Urinary bladder (tissue), 4 donors: ENCODE measurements around the gene PIANP. TPM values are rescaled to one million over a fixed set of nuclear protein-coding genes. Genes with fewer than 3 reads are reported as not detected.
"Not testable (repeated sequence)": the region's sequence is repeated elsewhere in the genome, so short reads cannot be mapped to it uniquely, and the experiment has no call there.

Experiments
- DNase-seq: peaks from one replicate; pipeline ENCODE4 v3.0.0-alpha.2; 2015; ENCODE audit errors: extremely low spot score
- H3K27ac ChIP-seq: one replicate; pipeline ENCODE4 v1.5.1; 2013; ENCODE audit warnings: low read depth, mild to moderate bottlenecking, moderate library complexity
- H3K36me3 ChIP-seq: one replicate; pipeline ENCODE4 v1.6.1; 2013; ENCODE audit warnings: mild to moderate bottlenecking, moderate library complexity; ENCODE audit not compliant: insufficient read depth
- H3K4me1 ChIP-seq: one replicate; pipeline ENCODE4 v1.6.1; 2013; ENCODE audit warnings: mild to moderate bottlenecking, moderate library complexity; ENCODE audit not compliant: insufficient read depth
- H3K4me3 ChIP-seq: one replicate; pipeline ENCODE4 v1.5.1; 2013; ENCODE audit warnings: low read depth, low read length
- WGBS: extraction: QIAGEN DNeasy Blood & Tissue Kit; methylation state at CpG from one replicate; pipeline ENCODE4 v1.1.7; 2013; 5-methylcytosine and 5-hydroxymethylcytosine counted together
- polyA plus RNA-seq: library from polyadenylated mRNA; stranded (reverse); fragments of 200-250 nt; gene quantifications from one replicate; pipeline ENCODE4 v1.2.3, GENCODE V29; 2013
- total RNA-seq: library from RNA; depleted of rRNA; stranded (reverse); fragments of >200 nt; gene quantifications from one replicate; pipeline ENCODE4 v1.2.3, GENCODE V29; 2014
- donor health status: healthy with polysubstance abuse.
- donor health status: healthy.

The PIANP gene
- total and polyA plus RNA-seq, 2 donors: 1.1 to 11.4 TPM

- 15% methylated on average over 10 of the region's 10 CpGs for WGBS
- H3K36me3 ChIP-seq: no peaks in the 10 kb centered on the region
- no peaks in the 10 kb centered on the region for H3K4me1 ChIP-seq
- no peak for DNase-seq
- peak overlapping the region; percentile 70 for H3K27ac ChIP-seq
- peak overlapping the region; percentile 57 for H3K4me3 ChIP-seq
Observed at GRCh38 chr12:6724409-6724797, 23.8 kb upstream of the PIANP start.

GRCh38 chr12:6723607-6724408 is 23.2 kb upstream of the PIANP start, which contains the start of gene COPS7A:
COPS7A (plus strand) TSS chr12:6724046; CDS start chr12:6724657, 611 bp downstream.
- Histone ChIP-seq H3K36me3 (no peaks in the 10 kb centered on the region), H3K27ac (peak within 1 kb of the TSS; percentile 75), H3K4me3 (peak within 1 kb of the TSS; percentile 57), H3K4me1 (no peaks in the 10 kb centered on the region)
- DNase-seq: peak; percentile 96
- under 1% methylated on average over 49 of the region's 49 CpGs for WGBS

GRCh38 chr12:6722863-6723262 is 22.2 kb upstream of the PIANP start:
- Histone ChIP-seq H3K4me3 (no peak overlapping the region), H3K4me1 (no peaks in the 10 kb centered on the region), H3K36me3 (peaks cover 2% of the 10 kb centered on the region), H3K27ac (no peak overlapping the region)
- 77% methylated on average over 3 of the region's 3 CpGs for WGBS
- no peak for DNase-seq

GRCh38 chr12:6716874-6717437 is 16.3 kb upstream of the PIANP start:
- 77% methylated on average over 8 of the region's 10 CpGs for WGBS
- no peak for DNase-seq
- Histone ChIP-seq H3K27ac (no peak overlapping the region), H3K4me1 (no peaks in the 10 kb centered on the region), H3K4me3 (no peak overlapping the region), H3K36me3 (peaks cover 2% of the 10 kb centered on the region)

- H3K4me1 ChIP-seq, DNase-seq, H3K4me3 ChIP-seq, H3K36me3 ChIP-seq, H3K27ac ChIP-seq: not testable (repeated sequence)
- whole genome bisulfite sequencing: 89% methylated on average over 23 of the region's 41 CpGs
Observed at GRCh38 chr12:6716031-6716873, 15.6 kb upstream of the PIANP start.

- 75% methylated on average over 16 of the region's 16 CpGs for WGBS
- no peak overlapping the region for H3K27ac ChIP-seq
Observed at GRCh38 chr12:6708960-6709394, 8.4 kb upstream of the PIANP start.

GRCh38 chr12:6708351-6708750 is 7.7 kb upstream of the PIANP start:
- not testable (repeated sequence) for H3K36me3 ChIP-seq, H3K4me1 ChIP-seq, DNase-seq, H3K27ac ChIP-seq, H3K4me3 ChIP-seq
- 93% methylated on average over 21 of the region's 21 CpGs for WGBS

More at GRCh38 chr12:6708960-6709394, 8.4 kb upstream of the PIANP start:
- Histone ChIP-seq H3K36me3 (no peaks in the 10 kb centered on the region), H3K4me3 (no peak overlapping the region), H3K4me1 (no peaks in the 10 kb centered on the region)
- DNase-seq: no peak

- no peak overlapping the region for H3K27ac ChIP-seq
- peaks cover 1% of the 10 kb centered on the region for H3K4me1 ChIP-seq
- 15% methylated on average over 10 of the region's 10 CpGs for WGBS
- no peak for DNase-seq
- no peaks in the 10 kb centered on the region for H3K36me3 ChIP-seq
- no peak overlapping the region for H3K4me3 ChIP-seq
Observed at GRCh38 chr12:6703631-6704030, 3.0 kb upstream of the PIANP start.

- Histone ChIP-seq H3K36me3 (no peaks in the 10 kb centered on the region), H3K27ac (no peak overlapping the region), H3K4me3 (peak overlapping the region; percentile 71), H3K4me1 (peaks cover 1% of the 10 kb centered on the region)
- no peak for DNase-seq
- WGBS: 27% methylated on average over 13 of the region's 13 CpGs
Observed at GRCh38 chr12:6701078-6701768, 608 bp upstream of the PIANP start.

- peak overlapping the region; percentile 71 for H3K4me3 ChIP-seq
Observed at GRCh38 chr12:6699989-6700645, 498 bp downstream of the PIANP start.

GRCh38 chr12:6699259-6699988 is 1.2 kb downstream of the PIANP start:
- H3K4me3 ChIP-seq: peak overlapping the region; percentile 71
- no peak for DNase-seq
- H3K36me3 ChIP-seq: no peaks in the 10 kb centered on the region
- H3K4me1 ChIP-seq: peaks cover 1% of the 10 kb centered on the region
- 26% methylated on average over 16 of the region's 16 CpGs for WGBS
- no peak overlapping the region for H3K27ac ChIP-seq

More at GRCh38 chr12:6699989-6700645, 498 bp downstream of the PIANP start:
- no peaks in the 10 kb centered on the region for H3K36me3 ChIP-seq
- H3K4me1 ChIP-seq: peaks cover 1% of the 10 kb centered on the region
- under 1% methylated on average over 65 of the region's 65 CpGs for WGBS
- no peak for DNase-seq
- no peak overlapping the region for H3K27ac ChIP-seq

GRCh38 chr12:6698352-6699046 is 2.1 kb downstream of the PIANP start:
- Histone ChIP-seq H3K4me3 (no peak overlapping the region), H3K27ac (no peak overlapping the region), H3K36me3 (no peaks in the 10 kb centered on the region), H3K4me1 (peaks cover 1% of the 10 kb centered on the region)
- WGBS: 70% methylated on average over 8 of the region's 8 CpGs
- no peak for DNase-seq
